NCI-H1417 treated with DMSO at 0.1 percent for 48 hours (cell line): ENCODE measurements around the gene NHLRC4.

ENCODE experiments used
- DNase-seq: peaks from one replicate; lab custom pipeline; 2025; lab: John Stamatoyannopoulos, UW

The NHLRC4 gene

DNA sequence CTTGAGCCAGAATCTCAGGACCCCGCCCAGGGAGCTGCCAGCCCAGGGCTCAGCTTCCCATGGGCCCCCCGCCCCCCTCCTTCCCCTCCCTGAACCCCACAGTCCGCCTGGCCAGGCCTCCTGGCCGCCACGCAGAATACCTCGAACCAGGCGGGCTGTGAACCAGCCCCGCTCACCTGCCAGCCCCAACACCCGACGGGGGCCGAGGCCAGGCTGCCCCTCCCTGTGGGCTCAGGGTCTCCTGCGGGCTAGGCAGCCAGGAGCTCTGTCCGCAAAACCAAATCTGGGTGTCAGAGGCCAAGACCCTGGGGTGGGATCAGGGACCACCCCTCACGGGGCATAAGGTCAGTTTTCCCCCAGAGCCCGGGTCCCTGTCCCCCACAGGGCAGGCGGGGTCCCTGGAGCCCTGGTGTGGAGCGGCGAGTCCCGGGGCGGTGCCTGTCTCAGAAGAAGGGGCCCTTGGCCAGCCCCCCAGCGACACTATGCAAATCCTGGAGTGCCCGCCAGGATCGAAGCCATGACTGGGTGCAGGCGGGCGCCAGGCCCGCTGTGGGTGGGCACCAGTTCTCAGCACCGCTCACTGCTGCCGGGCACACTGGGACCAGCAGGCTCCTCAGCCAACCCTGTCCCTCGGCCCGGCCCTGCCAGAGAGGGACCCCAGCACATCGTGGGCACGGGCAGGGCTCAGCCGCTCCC, 13.1 kb upstream of the NHLRC4 start:
- no peak for DNase-seq

DNA sequence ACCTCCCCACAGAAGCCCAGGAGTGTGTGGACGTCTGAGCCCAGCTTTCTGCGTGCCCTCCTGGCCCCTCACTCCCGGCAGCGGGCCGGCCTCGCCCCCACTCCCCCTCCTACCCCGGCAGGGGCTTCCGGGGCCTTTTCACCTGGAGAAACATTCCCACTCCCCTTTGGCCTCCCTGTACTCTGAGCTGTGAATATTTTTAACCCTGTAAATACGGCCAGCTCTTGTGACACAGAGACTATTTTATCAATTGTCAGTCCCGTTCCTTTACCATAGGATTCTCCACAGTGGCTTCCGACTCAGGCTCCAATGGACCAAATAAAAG, 12.5 kb upstream of the NHLRC4 start:
- no peak for DNase-seq

- DNase-seq = no peak
Measured at GRCh38 chr16:554640-555365, 12.0 kb upstream of the NHLRC4 start.

GRCh38 chr16:555528-556473, 11.0 kb upstream of the NHLRC4 start:
- DNase-seq = no peak

DNA sequence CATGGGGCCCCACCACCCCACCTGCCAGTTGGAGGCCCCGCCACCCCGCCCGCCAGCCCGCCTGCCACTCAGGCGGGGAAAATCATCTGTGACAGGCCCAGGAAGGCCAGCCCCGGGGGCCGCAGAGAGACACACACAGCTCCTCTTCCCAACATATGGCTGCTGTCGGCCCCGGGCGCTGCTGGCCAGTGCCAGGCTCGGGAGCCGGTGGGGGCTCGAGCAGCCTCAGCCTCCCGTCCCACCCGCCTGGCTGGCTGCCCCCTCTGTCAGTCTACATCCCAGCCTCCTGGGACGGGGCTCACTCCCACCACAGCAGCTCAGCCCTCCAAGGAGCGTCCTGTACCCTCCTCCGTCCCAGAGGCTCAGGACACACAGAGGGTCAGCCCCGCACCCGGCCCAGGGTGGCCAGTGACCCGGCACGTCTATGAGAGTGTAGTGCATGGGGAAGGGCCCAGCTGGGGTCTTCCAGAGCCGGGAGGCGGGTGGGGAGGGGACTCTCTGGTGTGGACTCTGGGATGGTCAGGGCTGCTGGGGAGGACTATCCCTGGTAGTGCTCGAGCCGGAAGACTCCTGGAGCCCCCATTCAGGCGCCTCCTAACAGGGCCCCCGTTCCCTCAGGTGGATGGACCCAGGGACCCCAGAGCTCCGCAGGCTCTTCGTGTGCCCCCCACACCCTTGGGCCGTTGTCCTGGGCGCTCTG, 10.2 kb upstream of the NHLRC4 start:
- DNase-seq = no peak

- no peak for DNase-seq
Measured at GRCh38 chr16:557463-558297, 9.1 kb upstream of the NHLRC4 start.

- DNase-seq = no peak
Measured at GRCh38 chr16:558298-559020, 8.3 kb upstream of the NHLRC4 start.

DNA sequence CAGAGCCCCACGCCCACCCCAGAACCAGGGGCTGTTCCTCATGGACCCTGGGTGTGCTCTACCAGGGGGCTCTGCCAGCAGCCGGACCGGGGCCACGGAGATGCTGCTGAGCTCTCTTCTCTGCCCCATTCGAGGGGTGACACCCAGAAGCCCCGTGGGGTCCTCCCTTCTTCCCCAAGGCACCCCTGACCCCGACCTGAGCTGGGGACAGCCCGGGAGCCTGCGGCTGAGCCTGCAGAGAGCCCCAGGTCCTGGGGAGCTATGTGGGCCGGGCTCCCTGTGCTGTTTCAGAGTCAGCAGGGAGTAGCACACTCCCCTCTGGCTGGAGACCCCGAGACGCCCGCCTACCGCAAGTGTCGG, 7.8 kb upstream of the NHLRC4 start:
- no peak for DNase-seq

DNA sequence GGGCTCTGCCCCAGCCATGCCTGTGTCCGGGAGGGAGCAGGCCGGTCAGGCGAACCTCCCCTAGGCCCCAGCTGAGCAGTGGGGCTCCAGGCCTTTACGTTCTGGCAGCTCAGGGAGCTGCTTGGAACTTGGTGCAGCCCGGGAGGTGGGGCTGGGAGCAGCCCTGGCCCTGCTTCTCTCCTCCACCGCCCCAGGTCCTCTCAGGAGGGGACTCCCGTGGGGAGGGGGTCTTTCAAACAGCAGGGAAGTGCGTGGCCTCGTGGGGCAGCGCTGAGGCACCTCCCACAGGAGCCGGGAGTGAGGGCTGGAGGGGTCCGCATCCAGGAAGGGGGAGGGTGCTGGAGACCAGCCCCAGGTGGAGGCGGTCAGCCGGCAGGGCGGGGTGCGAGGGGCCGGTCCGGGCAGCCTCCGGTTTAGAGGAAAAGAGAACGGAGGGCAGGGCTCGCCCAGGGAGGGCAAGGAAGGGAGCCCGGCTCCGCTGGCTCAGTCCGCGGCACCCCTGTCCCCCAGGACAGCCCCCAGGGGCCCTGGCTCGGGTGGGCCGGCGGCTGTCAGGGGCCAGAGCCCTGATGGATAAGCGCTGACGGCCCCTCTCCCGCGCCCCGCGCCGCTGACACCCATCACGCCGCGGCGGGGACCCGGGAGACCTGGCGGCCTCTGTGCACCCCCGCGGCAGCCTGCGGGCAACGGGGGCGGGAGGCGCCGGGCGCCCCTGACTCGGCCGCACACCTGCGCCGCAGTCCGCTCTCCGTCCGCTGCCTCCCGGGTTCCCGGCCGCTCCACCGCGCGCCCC, 7.2 kb upstream of the NHLRC4 start:
- DNase-seq = no peak

GRCh38 chr16:560204-560700, 6.6 kb upstream of the NHLRC4 start, which contains the start of gene PRR35:
Gene PRR35, plus strand, starts transcription at chr16:560394. Its CDS starts 2,901 bp downstream, at chr16:563295.
- DNase-seq = no peak

DNA sequence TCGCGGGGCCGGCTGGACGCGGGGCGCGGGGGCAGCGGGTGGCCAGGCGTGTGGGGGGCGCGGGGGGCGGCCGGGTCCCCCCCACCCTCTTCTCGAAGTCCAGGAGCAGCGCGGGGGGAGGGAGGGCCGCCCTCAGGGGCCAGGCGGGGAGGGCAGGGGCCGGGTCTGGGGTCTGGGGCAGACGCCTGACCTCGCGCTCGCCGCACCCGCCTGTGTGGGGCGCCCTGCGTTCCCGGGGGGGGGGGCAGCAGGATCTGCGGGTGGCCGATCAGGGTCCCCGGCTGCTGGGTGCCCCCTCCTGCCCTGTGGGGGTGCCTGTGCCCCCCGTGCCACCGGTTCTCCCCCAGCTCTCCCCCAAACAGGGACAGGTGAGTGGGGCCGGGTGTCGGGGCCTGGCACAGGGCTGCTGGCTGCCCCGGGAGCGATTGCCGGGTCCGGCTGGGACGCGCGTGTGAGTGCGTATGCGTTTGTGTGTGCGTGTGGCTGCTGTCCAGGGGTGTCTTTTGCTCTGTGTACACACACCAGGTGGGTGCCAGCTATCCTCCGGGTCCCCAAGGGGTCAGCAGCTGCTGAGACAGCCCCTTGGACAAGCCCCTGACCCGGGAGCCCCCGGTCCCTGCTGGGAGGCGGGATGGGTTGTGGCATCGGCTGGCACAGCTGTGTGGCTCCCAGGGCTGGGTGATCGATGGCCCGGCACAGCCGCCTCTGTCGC, 5.9 kb upstream of the NHLRC4 start:
- no peak for DNase-seq

- no peak for DNase-seq
Measured at GRCh38 chr16:561413-561794, 5.4 kb upstream of the NHLRC4 start.

GRCh38 chr16:561957-562938, 4.6 kb upstream of the NHLRC4 start:
- no peak for DNase-seq

DNA sequence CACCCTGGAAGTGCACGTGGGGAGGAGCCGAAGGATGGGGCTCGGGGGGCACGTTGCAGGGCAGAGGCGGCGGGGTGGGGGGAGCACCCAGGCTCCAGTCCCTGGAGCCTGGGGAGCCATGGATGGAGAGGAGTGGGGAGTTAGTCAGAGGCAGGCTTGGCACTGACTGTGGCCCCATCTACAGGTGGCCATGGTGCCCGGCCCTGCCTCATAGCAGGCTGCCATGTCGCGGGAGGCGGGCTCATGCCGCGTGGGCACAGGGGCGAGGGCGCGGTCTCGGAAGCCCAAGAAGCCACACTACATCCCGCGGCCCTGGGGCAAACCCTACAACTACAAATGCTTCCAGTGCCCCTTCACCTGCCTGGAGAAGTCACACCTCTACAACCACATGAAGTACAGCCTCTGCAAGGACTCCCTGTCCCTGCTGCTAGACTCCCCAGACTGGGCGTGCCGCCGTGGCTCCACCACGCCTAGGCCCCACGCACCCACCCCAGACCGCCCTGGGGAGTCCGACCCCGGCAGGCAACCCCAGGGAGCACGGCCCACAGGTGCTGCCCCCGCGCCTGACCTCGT, 3.6 kb upstream of the NHLRC4 start:
- DNase-seq = no peak

GRCh38 chr16:564690-565418, 2.0 kb upstream of the NHLRC4 start:
- no peak for DNase-seq
